ENCODE data around the gene TLE7.

GRCh38 chr16:71426069-71426879, 15.6 kb downstream of the TLE7 start:
- no peak for TF ChIP-seq CTCF (IDR thresholded peaks at IDR 0.05)
- TF ChIP-seq POLR2A (IDR thresholded peaks at IDR 0.05): no peak

Data from thyroid gland (tissue), 4 donors.